SU-DHL-6 (cell line): ENCODE results near the gene EVA1C.

Experiments
- CTCF ChIP-seq: fragments of 200-600 bp; sonication (generic); IDR thresholded peaks from one replicate; pipeline ENCODE4 v1.5.1; 2017; ENCODE audit warnings: antibody characterized with exemption, mild to moderate bottlenecking, low read length, moderate library complexity; ENCODE audit not compliant: insufficient read depth, poor library complexity, severe bottlenecking
- EZH2phosphoT487 ChIP-seq: fragments of 200-600 bp; sonication (generic), shearing (Covaris generic); conservative IDR thresholded peaks from 2 replicates; pipeline ENCODE4 v1.6.1; 2018; ENCODE audit warnings: mild to moderate bottlenecking, antibody characterized with exemption, low read length, moderate library complexity, mixed read lengths

- TF ChIP-seq CTCF (no peak), EZH2phosphoT487 (no peak)
Observed at GRCh38 chr21:32370998-32371766, 41.3 kb upstream of the EVA1C start.
